Activated B cell treated with CpG ODN at 0.5 μM for 24 hours (primary cell): Measurements from ENCODE around the gene ZNF845. TPM values are rescaled to one million over a fixed set of nuclear protein-coding genes. Genes with fewer than 3 reads are reported as not detected.

ENCODE experiments used
- ATAC-seq: fragments of 200-7000 bp; cut with Tn5 transposase; one replicate; pipeline ENCODE4 v1.10.0; 2021; ENCODE audit warnings: low read depth, mild to moderate bottlenecking, moderate library complexity
- CTCF ChIA-PET: fragments of 350-600 bp; sonication (Branson Sonifier 250); formaldehyde crosslinking; loops from one replicate; lab custom pipeline; 2021; ENCODE audit warnings: antibody characterized with exemption; lab: Charles Lee
- POLR2A ChIA-PET: fragments of 350-600 bp; sonication (Branson Sonifier 250); formaldehyde crosslinking; loops from one replicate; lab custom pipeline; 2021; ENCODE audit warnings: antibody characterized with exemption; lab: Charles Lee
- DNase-seq: peaks from one replicate; pipeline ENCODE4 v3.0.0; 2022
- H3K27ac Mint-ChIP-seq: one replicate; pipeline ENCODE4 v1.8.0; 2020; ENCODE audit warnings: mixed read lengths
- H3K27me3 Mint-ChIP-seq: one replicate; pipeline ENCODE4 v1.8.0; 2021; ENCODE audit warnings: mixed read lengths
- H3K36me3 Mint-ChIP-seq: one replicate; pipeline ENCODE4 v1.8.0; 2021; ENCODE audit warnings: low read depth, mixed read lengths
- H3K4me1 Mint-ChIP-seq: one replicate; pipeline ENCODE4 v1.8.0; 2021; ENCODE audit warnings: mixed read lengths
- H3K4me3 Mint-ChIP-seq: one replicate; pipeline ENCODE4 v1.8.0; 2020; ENCODE audit warnings: mild to moderate bottlenecking, mixed read lengths
- H3K9me3 Mint-ChIP-seq: one replicate; pipeline ENCODE4 v1.8.0; 2020; ENCODE audit warnings: mixed read lengths
- intact Hi-C: fragments of 100-400 bp; cut with micrococcal nuclease; formaldehyde crosslinking; loops from one replicate; pipeline ENCODE4 v1.15.1; 2024
- total RNA-seq: library from RNA; stranded (reverse); gene quantifications from 2 replicates; pipeline ENCODE4 v1.2.3, GENCODE V29; 2022
- TF ChIP-seq, protein P1 (sequence below): fragments of 200-600 bp; IDR thresholded peaks from one replicate; pipeline ENCODE4 v1.8.0; 2022; ENCODE audit warnings: antibody characterized with exemption, mild to moderate bottlenecking

ZNF845 gene
- total RNA-seq, 1 donor from 2014 or later: 11.9 TPM

DNA sequence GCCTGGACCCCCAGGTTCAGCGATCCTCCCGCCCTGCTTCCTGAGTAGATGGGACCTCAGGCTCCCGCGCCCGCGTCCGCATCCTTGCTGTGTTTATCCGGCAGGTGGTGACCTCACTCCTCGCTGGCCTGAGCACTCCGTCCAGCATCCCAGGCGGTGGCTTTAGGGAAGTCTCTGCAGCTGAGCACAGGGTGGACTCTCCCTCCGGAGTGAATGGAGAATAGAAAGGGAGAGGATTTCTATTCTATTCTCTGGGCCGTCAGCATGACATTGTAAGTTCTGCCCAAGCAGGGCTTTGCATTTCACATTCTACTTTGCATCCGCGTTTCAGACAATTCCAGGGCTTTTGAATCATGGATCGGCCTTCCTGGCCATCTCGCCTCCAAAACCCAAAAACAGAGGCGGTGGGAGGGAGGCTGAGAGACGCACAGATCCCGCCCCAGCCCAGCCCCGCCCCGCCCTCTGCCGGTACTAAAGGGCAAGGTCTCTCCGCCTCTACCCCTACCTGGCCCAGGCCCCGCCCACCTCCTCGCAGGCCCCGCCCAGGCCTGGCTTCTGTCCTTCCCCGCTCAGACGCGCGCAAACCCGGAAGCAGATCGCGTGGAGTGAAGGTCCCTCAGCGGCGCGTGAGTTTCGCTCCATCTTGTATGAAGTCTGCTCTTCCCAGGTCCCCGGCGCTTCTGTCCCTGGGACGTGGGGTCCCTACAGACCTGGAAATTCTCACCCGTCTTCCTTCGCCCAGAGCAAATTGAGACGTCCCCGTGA, 31.8 kb downstream of the ZNF845 start, which contains the start of gene ZNF525:
Gene ZNF525, plus strand, starts transcription at position 572 of the 765 bp plus-strand sequence. CDS start 6,577 bp downstream, outside the sequence.
- POLR2A ChIA-PET: interaction anchor here (1.0 to 2.4 kb wide), 2 partner anchors 30 to 1176 kb away, joined by 3 to 9 read pairs; partner anchors contain the start of genes PPP2R1A and ZNF765
- peak; percentile 99 for ATAC-seq
- Mint-ChIP-seq H3K27ac (peak within 1 kb of the TSS; percentile 98), H3K4me3 (peak within 1 kb of the TSS; percentile 96), H3K4me1 (peaks cover 34% of the 10 kb centered on the region), H3K36me3 (peaks cover 9% of the 10 kb centered on the region), H3K9me3 (no peaks in the 10 kb centered on the region), H3K27me3 (no peaks in the 10 kb centered on the region)
- CTCF ChIA-PET: no interaction called here
- peak; percentile 98 for DNase-seq
- TF ChIP-seq, protein P1, sequence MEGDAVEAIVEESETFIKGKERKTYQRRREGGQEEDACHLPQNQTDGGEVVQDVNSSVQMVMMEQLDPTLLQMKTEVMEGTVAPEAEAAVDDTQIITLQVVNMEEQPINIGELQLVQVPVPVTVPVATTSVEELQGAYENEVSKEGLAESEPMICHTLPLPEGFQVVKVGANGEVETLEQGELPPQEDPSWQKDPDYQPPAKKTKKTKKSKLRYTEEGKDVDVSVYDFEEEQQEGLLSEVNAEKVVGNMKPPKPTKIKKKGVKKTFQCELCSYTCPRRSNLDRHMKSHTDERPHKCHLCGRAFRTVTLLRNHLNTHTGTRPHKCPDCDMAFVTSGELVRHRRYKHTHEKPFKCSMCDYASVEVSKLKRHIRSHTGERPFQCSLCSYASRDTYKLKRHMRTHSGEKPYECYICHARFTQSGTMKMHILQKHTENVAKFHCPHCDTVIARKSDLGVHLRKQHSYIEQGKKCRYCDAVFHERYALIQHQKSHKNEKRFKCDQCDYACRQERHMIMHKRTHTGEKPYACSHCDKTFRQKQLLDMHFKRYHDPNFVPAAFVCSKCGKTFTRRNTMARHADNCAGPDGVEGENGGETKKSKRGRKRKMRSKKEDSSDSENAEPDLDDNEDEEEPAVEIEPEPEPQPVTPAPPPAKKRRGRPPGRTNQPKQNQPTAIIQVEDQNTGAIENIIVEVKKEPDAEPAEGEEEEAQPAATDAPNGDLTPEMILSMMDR: no peak
- intact Hi-C loops: loop anchor here (1.0 to 2.0 kb wide), 10 partner anchors 30 to 630 kb away; partner anchors contain the start of genes ZNF160, ZNF611, ZNF761 and ZNF765

DNA sequence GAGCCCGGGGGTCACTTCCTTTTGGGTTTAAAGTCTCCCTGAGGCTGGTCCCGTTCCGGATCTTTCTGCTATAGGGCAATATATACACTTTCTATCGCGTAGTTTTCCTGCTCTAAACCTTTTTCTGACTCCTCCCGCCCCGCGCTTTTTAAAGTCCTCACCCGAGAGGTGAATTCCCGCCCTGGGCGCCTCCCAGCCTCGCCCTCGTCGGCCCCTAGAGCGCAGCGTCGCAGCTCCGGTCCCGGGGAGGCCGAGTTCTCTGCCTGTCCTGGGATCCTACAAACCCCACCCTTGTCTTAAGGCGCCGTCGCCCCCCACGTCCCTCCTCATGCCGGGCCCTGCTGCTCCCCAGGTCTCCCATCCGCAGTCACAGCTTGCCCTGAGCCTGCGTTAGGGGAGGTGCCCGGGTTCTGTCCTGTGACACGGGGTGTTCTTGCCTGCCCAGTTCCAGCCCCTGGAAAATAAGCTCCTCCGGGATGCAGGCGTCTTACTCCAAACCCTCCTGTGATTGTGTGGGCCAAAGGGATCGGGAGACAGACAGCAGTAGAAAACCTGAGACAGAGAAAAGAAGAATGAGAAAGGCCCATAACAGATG, 32.4 kb downstream of the ZNF845 start:
- TF ChIP-seq, protein P1: no peak
- ATAC-seq (peak; percentile 32), DNase-seq (no peak)
- intact Hi-C loops: loop anchor here (1.0 to 2.0 kb wide), 10 partner anchors 29 to 631 kb away; partner anchors contain the start of genes ZNF160, ZNF611, ZNF761 and ZNF765
- POLR2A ChIA-PET: interaction anchor here (0.6 to 2.4 kb wide), 3 partner anchors 29 to 1176 kb away, joined by 3 to 9 read pairs (median 3); partner anchors contain the start of genes PPP2R1A and ZNF765
- peak overlapping the region; percentile 98 for H3K27ac Mint-ChIP-seq
- H3K36me3 Mint-ChIP-seq: peaks cover 14% of the 10 kb centered on the region
- CTCF ChIA-PET: interaction anchor here (0.6 kb wide), 1 partner anchor 1925 kb away, joined by 3 read pairs; no protein-coding TSS in a partner anchor
- peaks cover 34% of the 10 kb centered on the region for H3K4me1 Mint-ChIP-seq
- no peaks in the 10 kb centered on the region for H3K9me3 Mint-ChIP-seq
- H3K4me3 Mint-ChIP-seq: peak overlapping the region; percentile 96
- H3K27me3 Mint-ChIP-seq: no peaks in the 10 kb centered on the region

DNA sequence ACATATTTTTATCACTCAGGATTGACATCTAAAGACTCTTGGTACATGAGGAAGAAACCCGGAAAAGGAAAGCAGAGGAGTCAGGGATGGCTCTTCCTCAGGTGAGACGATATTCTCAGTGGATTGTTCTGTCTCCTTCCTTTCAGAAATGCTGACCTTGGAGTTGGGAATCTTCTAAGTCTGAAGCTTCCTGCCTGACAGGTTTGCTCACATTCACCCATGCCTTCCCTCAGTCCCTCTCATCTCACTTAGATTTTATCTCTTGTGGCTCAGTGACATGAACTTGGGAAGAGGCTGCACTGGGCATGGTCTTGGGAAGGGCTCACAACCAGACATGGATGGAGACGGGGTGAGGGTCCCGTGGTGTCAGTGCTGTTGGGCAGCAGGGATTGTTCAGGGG, 38.6 kb downstream of the ZNF845 start:
- ATAC-seq: no peak
- POLR2A ChIA-PET: no interaction called here
- Mint-ChIP-seq H3K4me1 (peaks cover 9% of the 10 kb centered on the region), H3K4me3 (no peak overlapping the region), H3K9me3 (no peaks in the 10 kb centered on the region), H3K27ac (no peak overlapping the region), H3K27me3 (no peaks in the 10 kb centered on the region), H3K36me3 (peaks cover 60% of the 10 kb centered on the region)
- intact Hi-C loops: no loop called here
- no peak for DNase-seq
- CTCF ChIA-PET: no interaction called here
- TF ChIP-seq, protein P1: no peak

DNA sequence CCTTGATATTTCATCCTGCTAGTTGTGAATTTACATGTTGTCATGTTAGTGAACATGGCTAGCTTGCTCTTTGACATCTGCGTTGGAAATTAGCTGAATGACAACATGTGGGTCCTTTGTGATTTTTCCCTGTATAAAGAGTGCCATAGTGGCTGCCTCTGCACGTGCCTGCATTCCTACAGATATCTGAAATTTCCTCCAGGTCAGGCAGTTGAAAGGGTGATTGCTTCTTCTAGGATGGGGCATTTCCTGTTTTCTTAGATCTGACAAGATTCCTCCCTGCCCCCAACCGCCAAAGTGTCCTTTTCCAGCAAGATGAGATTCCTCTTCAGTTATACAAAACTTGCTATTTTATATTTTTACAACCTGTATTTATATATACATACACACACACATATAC, 40.7 kb downstream of the ZNF845 start:
- ATAC-seq (no peak), DNase-seq (no peak)
- CTCF ChIA-PET: no interaction called here
- intact Hi-C loops: no loop called here
- TF ChIP-seq, protein P1: no peak
- no peaks in the 10 kb centered on the region for H3K27me3 Mint-ChIP-seq
- peaks cover 1% of the 10 kb centered on the region for H3K9me3 Mint-ChIP-seq
- no peak overlapping the region for H3K27ac Mint-ChIP-seq
- no peak overlapping the region for H3K4me3 Mint-ChIP-seq
- POLR2A ChIA-PET: no interaction called here
- H3K4me1 Mint-ChIP-seq: no peaks in the 10 kb centered on the region
- peaks cover 76% of the 10 kb centered on the region for H3K36me3 Mint-ChIP-seq

DNA sequence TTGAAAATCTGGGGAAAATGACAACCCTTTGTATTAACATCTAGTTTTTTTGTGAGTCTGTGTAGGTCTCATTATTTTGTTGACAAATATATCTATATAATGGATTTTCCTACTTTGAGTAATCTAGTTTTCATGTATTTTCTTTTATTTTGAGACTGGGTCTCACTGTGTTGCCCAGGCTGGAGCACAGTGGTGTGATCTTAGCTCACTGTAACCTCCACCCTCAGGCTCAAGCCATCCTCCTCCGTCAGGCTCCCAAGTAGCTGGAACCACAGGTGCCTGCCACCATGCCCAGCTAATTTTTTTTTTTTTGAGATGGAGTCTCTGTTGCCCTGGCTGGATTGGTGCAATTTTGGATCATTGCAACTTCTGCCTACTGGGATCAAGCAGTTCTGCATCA, 41.2 kb downstream of the ZNF845 start:
- Mint-ChIP-seq H3K9me3 (peaks cover 2% of the 10 kb centered on the region), H3K27me3 (no peaks in the 10 kb centered on the region), H3K4me3 (no peak overlapping the region), H3K27ac (no peak overlapping the region), H3K36me3 (peaks cover 80% of the 10 kb centered on the region), H3K4me1 (no peaks in the 10 kb centered on the region)
- no peak for ATAC-seq
- POLR2A ChIA-PET: no interaction called here
- CTCF ChIA-PET: no interaction called here
- TF ChIP-seq, protein P1: no peak
- intact Hi-C loops: no loop called here
- DNase-seq: no peak
